Natural killer cell (primary cell): ENCODE measurements around the gene RRP12. TPM values are rescaled to one million over a fixed set of nuclear protein-coding genes. Genes with fewer than 3 reads are reported as not detected.
"Not testable (repeated sequence)": the region's sequence is repeated elsewhere in the genome, so short reads cannot be mapped to it uniquely, and the experiment has no call there.

Experiments used
- ATAC-seq, 3 donors: fragments of 150-1000 bp in 2 of 3; fragments of 200-7000 bp in 1 of 3; cut with Tn5 transposase; 1 replicate in 1 of 3; 2 replicates in 2 of 3; pipeline ENCODE4 v1.10.0; 2021; ENCODE audit warnings: mild to moderate bottlenecking in 2 of 3, moderate library complexity in 2 of 3
- DNase-seq, 2 donors: peaks; one replicate each; pipeline versions ENCODE4 v3.0.0 to v3.0.0-alpha.2; 2013 to 2021; ENCODE audit warnings: mixed read lengths in 1 of 2
- H3K27ac ChIP-seq: one replicate; pipeline ENCODE4 v1.5.1; 2013; ENCODE audit warnings: mild to moderate bottlenecking, low read length
- H3K27me3 ChIP-seq: one replicate; pipeline ENCODE4 v1.6.1; 2013; ENCODE audit warnings: low read length; ENCODE audit not compliant: control insufficient read depth, insufficient read depth
- H3K36me3 ChIP-seq: one replicate; pipeline ENCODE4 v1.6.1; 2013; ENCODE audit warnings: low read length; ENCODE audit not compliant: control insufficient read depth, insufficient read depth
- H3K4me1 ChIP-seq: one replicate; pipeline ENCODE4 v1.6.1; 2013; ENCODE audit warnings: low read length; ENCODE audit not compliant: control insufficient read depth, insufficient read depth
- H3K4me3 ChIP-seq: one replicate; pipeline ENCODE4 v1.5.1; 2013; ENCODE audit warnings: low read length
- H3K9me3 ChIP-seq: one replicate; pipeline ENCODE4 v1.6.1; 2013; ENCODE audit warnings: low read length; ENCODE audit not compliant: control insufficient read depth, insufficient read depth
- H3K27ac Mint-ChIP-seq, 2 donors: one replicate each; pipeline ENCODE4 v1.8.0; 2022; ENCODE audit warnings: mild to moderate bottlenecking in 2 of 2, mixed read lengths in 2 of 2, moderate library complexity in 1 of 2
- H3K27me3 Mint-ChIP-seq, 2 donors: one replicate each; pipeline ENCODE4 v1.8.0; 2022; ENCODE audit warnings: low read depth in 2 of 2, mixed read lengths in 2 of 2
- H3K36me3 Mint-ChIP-seq: one replicate; pipeline ENCODE4 v1.8.0; 2022; ENCODE audit warnings: mixed read lengths
- H3K4me1 Mint-ChIP-seq, 2 donors: one replicate each; pipeline ENCODE4 v1.8.0; 2022; ENCODE audit warnings: mixed read lengths in 2 of 2
- H3K4me3 Mint-ChIP-seq: one replicate; pipeline ENCODE4 v1.8.0; 2022; ENCODE audit warnings: mild to moderate bottlenecking, moderate library complexity, mixed read lengths
- H3K9me3 Mint-ChIP-seq, 2 donors: one replicate each; pipeline ENCODE4 v1.8.0; 2022; ENCODE audit warnings: mixed read lengths in 2 of 2
- CTCF ChIP-seq: fragments of 200-600 bp; IDR thresholded peaks from one replicate; pipeline ENCODE4 v1.8.0; 2022; ENCODE audit warnings: antibody characterized with exemption
- WGBS: methylation state at CpG from one replicate; pipeline ENCODE4 v1.1.7; 2013; ENCODE audit warnings: missing lambda C conversion rate; ENCODE audit not compliant: insufficient coverage; 5-methylcytosine and 5-hydroxymethylcytosine counted together
- intact Hi-C: fragments of 100-400 bp; cut with micrococcal nuclease; formaldehyde crosslinking; loops from one replicate; pipeline ENCODE4 v1.14.2; 2022
- total RNA-seq, 4 donors: library from RNA; stranded (reverse); fragments of 120-200 nt in 1 of 4; gene quantifications; one replicate each; pipeline versions ENCODE4 v1.2.3 to v1.2.4, GENCODE V29; 2013 to 2022

The RRP12 gene
- total RNA-seq, 3 donors from 2014 or later (not counting 1 experiment from before 2014, with no cell fraction given): 60.1 to 234 (median 79.2) TPM

- Mint-ChIP-seq H3K27ac (peak overlapping the region; percentile 82 to 89), H3K27me3 (no peaks in the 10 kb centered on the region), H3K9me3 (no peaks in the 10 kb centered on the region), H3K4me3 (peak overlapping the region; percentile 64), H3K4me1 (peaks cover 17% of the 10 kb centered on the region in 2 donors), H3K36me3 (no peaks in the 10 kb centered on the region)
- Histone ChIP-seq H3K4me3 (no peak overlapping the region), H3K4me1 (peaks cover 24% of the 10 kb centered on the region), H3K9me3 (no peaks in the 10 kb centered on the region), H3K36me3 (no peaks in the 10 kb centered on the region), H3K27ac (peak overlapping the region; percentile 62), H3K27me3 (no peaks in the 10 kb centered on the region)
- ATAC-seq (no peak), DNase-seq (peak in 1 of 2 donors; percentile 65)
- intact Hi-C loops: no loop called here
- no peak for TF ChIP-seq CTCF
- WGBS: 43% methylated on average over 5 of the region's 5 CpGs
Measured at GRCh38 chr10:97355571-97355975, 45.6 kb downstream of the RRP12 start.

- ATAC-seq: peak in 1 of 3 donors; percentile 35
- H3K27ac ChIP-seq: no peak overlapping the region
- DNase-seq: no peak
- no peak overlapping the region for H3K4me3 ChIP-seq
- TF ChIP-seq CTCF: no peak
- peaks cover 17% of the 10 kb centered on the region in 2 donors for H3K4me1 Mint-ChIP-seq
- H3K27me3 Mint-ChIP-seq: no peaks in the 10 kb centered on the region
- intact Hi-C loops: no loop called here
- H3K27me3 ChIP-seq: no peaks in the 10 kb centered on the region
- no peaks in the 10 kb centered on the region for H3K9me3 Mint-ChIP-seq
- WGBS: 91% methylated on average over 4 of the region's 4 CpGs
- H3K36me3 Mint-ChIP-seq: no peaks in the 10 kb centered on the region
- H3K4me3 Mint-ChIP-seq: no peak overlapping the region
- H3K36me3 ChIP-seq: no peaks in the 10 kb centered on the region
- H3K9me3 ChIP-seq: no peaks in the 10 kb centered on the region
- no peak overlapping the region for H3K27ac Mint-ChIP-seq
- peaks cover 24% of the 10 kb centered on the region for H3K4me1 ChIP-seq
Measured at GRCh38 chr10:97353945-97354344, 47.2 kb downstream of the RRP12 start.

GRCh38 chr10:97349752-97350513 is 51.2 kb downstream of the RRP12 start:
- no peak overlapping the region for H3K27ac ChIP-seq
- 90% methylated on average over 11 of the region's 12 CpGs for WGBS
- H3K9me3 ChIP-seq: no peaks in the 10 kb centered on the region
- Mint-ChIP-seq H3K27me3 (no peaks in the 10 kb centered on the region), H3K4me1 (no peaks in the 10 kb centered on the region), H3K9me3 (no peaks in the 10 kb centered on the region), H3K36me3 (no peaks in the 10 kb centered on the region), H3K27ac (no peak overlapping the region), H3K4me3 (no peak overlapping the region)
- no peaks in the 10 kb centered on the region for H3K27me3 ChIP-seq
- no peaks in the 10 kb centered on the region for H3K36me3 ChIP-seq
- no peak for ATAC-seq
- intact Hi-C loops: no loop called here
- no peak overlapping the region for H3K4me3 ChIP-seq
- no peak for TF ChIP-seq CTCF
- H3K4me1 ChIP-seq: peaks cover under 1% of the 10 kb centered on the region
- no peak for DNase-seq

GRCh38 chr10:97347317-97347716 is 53.8 kb downstream of the RRP12 start:
- Histone ChIP-seq H3K27me3 (no peaks in the 10 kb centered on the region), H3K4me1 (no peaks in the 10 kb centered on the region), H3K4me3 (no peak overlapping the region), H3K9me3 (no peaks in the 10 kb centered on the region), H3K36me3 (no peaks in the 10 kb centered on the region), H3K27ac (no peak overlapping the region)
- no peaks in the 10 kb centered on the region for H3K9me3 Mint-ChIP-seq
- no peaks in the 10 kb centered on the region for H3K4me1 Mint-ChIP-seq
- ATAC-seq: no peak
- H3K27me3 Mint-ChIP-seq: peaks cover 0 to 5% of the 10 kb centered on the region in 2 donors
- H3K4me3 Mint-ChIP-seq: no peak overlapping the region
- no peak for TF ChIP-seq CTCF
- WGBS: 99% methylated on average over 4 of the region's 4 CpGs
- H3K36me3 Mint-ChIP-seq: no peaks in the 10 kb centered on the region
- intact Hi-C loops: no loop called here
- H3K27ac Mint-ChIP-seq: no peak overlapping the region
- no peak for DNase-seq

GRCh38 chr10:97343664-97344063 is 57.5 kb downstream of the RRP12 start:
- H3K4me1 ChIP-seq, H3K4me3 Mint-ChIP-seq, ATAC-seq, H3K9me3 Mint-ChIP-seq, H3K9me3 ChIP-seq, H3K27me3 ChIP-seq, H3K4me3 ChIP-seq, H3K27ac Mint-ChIP-seq, DNase-seq, H3K36me3 ChIP-seq, H3K36me3 Mint-ChIP-seq, H3K4me1 Mint-ChIP-seq, H3K27me3 Mint-ChIP-seq, H3K27ac ChIP-seq, intact Hi-C loops: not testable (repeated sequence)
- WGBS: 90% methylated on average over 6 of the region's 6 CpGs
